HCEC 1CT (cell line): ENCODE data around the gene GNAQ.
"Not testable (repeated sequence)": the region's sequence is repeated elsewhere in the genome, so short reads cannot be mapped to it uniquely, and the experiment has no call there.

ENCODE experiments used
- DNase-seq: peaks from one replicate; pipeline ENCODE4 v3.0.0-alpha.2; 2017

Gene GNAQ

DNA sequence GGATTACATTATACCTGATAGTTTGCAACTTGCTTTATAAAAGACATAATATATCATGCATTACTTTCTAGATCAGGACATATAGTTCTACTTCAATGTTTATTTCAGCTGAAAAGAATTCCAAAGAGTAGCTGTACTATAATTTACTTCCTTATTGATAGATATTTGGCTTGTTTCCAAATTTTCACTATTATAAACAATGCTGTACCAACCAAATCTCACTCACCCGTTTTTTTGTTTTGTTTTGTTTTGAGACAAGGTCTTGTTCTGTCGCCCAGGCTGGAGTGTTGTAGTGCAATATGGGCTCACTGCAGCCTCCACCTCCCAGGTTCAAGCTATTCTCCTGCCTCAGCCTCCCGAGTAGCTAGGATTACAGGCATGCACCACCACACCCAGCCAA lies 132.7 kb downstream of the GNAQ start:
- DNase-seq = no peak

DNA sequence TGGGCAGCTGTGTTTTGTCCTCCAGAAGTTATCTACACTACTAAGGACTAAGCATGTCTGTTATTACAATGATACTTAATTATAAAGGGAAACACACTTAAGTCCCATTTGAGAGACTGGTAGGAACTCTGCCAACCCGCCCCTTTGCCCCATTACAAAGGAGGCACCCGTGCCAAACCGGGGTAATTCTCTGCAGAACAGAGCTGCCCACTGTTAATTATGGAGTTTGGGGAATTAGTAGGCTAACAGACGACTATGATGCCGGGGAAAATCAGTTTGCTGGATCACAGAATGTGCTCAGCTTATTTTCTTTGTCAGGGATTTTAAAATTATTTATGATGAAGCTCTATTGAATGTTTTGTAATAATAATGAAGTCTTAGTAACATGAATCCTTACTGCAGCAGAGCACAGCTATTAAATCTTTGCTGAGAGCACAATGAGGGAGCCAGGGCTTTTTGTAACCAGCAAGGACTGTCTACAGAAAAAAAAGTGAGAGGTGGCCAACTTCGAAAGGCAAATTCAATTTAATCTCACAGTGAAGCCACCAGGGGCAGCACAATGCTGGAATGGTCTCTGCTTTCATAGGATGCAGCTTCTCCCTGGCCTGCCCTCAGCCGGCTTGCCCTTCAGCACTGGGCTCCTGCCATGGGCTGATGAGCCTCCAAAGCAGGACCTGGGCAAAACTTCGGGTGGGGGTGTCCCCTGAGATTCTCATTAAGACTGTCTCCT lies 134.5 kb downstream of the GNAQ start:
- DNase-seq = peak; percentile 9

- DNase-seq = no peak
These were observed 135.2 kb downstream of the GNAQ start for GRCh38 chr9:77896269-77896937.

GRCh38 chr9:77893706-77894105 lies 137.9 kb downstream of the GNAQ start:
- no peak for DNase-seq

GRCh38 chr9:77892955-77893514 lies 138.6 kb downstream of the GNAQ start:
- DNase-seq = no peak

DNA sequence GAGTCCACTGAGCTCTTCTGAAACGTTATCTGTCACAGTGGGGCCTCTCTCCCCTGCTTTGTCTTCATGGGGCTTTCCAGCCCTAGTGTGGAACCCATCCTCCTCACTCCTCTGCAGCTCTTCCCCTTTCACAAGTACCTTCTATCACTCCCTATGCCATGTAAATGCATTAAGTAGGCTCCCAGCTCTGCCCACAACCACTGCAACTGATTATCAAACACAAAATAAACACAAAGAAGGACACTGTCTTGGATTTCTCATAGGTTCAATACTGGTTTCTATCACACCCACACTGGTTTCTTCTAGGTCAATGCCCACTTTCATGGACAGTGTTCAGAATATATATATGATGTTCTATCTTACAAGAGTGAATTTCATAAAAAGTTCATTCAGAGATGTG lies 139.4 kb downstream of the GNAQ start:
- no peak for DNase-seq

DNA sequence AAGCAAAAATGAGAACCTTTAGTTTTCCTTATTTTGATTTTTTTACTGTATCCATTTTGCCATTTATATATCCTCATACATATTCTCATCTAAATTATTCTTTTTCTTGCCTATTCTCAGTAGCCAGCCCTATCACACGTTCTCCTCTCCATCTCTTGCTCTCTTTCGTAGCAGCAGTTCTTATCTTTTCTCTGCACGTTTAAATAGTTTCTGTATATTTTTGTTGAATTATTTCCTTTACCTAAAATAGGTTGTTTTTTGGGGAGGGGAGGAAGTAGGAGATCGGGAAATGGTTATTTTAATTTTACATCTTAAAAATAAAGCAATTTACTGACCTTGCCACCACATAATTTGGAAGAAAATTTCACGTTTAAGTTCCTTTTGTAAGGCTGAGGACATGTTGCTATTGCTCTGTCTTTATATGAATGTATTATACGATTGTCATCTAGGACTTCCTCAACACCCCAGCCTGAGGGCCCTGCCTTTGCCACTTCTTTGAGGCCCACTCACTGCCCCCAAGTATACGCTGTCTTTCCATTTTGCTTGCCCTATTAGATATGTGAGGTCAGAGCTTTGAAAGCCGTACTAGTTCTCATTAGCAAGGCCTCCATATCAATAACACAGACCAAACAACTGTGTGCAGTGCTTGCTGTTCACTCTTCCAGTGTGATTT lies 140.3 kb downstream of the GNAQ start:
- DNase-seq = no peak

GRCh38 chr9:77887662-77888061 lies 143.9 kb downstream of the GNAQ start:
- no peak for DNase-seq

DNA sequence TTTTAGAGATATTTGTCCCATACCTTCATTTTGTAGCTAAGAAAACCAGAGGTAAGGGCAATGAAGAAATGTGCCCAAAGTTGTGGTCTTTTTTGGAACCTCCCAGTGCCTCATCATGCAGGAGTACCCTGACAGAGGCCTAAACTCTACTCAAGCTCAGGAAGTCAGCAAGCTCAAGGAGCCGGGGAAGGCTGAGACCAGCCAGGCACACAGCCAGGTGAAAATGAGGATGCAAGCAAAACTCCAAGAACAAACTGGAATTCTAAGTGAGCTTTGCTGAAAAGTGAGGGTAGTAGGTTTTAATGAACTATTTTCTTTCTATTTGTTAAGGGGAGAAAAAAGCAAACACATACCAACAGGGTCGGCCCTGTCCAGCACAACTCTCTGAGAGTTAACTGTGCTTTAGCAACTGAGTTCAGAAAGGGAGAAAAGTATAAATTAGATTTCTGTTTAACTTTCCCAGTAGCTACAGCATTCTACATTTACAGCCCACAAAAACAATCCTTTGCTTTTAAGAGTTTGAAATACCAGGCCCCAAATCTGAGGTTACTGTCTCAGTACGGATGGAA lies 146.4 kb downstream of the GNAQ start:
- no peak for DNase-seq

DNA sequence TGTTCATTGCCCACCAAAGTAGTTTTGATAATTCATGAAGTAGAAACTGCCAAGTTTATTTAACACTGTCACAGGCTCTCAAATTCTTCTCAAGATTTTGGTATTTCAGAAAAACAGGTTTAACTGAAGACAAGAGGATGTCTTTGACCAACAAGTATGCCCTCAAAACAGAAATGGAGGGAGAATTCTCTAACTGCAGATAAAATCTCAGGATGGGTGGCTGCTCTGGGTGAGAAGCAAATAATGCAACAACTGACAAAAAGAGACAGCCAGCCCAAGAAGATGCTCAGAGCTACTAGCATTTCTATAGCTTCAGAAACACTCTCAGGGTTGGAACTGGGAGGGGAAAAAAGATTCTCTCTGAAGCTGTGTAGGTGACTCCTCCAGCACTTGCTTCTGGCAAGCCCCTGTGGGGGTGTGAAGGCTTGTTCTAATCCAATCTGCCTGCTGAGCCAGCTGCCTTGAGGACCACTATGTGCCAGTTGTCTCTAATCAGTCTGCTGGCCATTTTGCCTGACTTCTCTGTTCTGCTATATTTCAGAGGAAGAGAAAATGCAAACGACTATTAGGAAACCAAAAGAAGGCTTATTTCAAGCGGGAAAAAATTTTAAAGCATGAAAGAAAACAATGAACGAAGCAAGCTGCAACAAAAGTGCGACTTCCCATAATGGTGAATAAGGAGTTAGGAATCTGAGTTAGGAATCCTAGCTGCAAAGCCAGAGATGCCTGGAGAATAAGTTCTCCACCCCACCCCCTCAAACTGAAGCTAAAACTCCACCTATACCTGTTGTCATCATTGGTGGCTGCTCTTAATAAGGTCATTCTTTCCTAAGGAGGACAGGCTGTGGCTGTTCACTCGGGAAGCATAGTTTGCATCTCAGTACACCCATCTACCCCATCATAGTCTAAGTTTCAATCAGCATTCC lies 147.5 kb downstream of the GNAQ start:
- peak; percentile 55 for DNase-seq

GRCh38 chr9:77883133-77883532 lies 148.5 kb downstream of the GNAQ start:
- no peak for DNase-seq

GRCh38 chr9:77882294-77882693 lies 149.3 kb downstream of the GNAQ start:
- no peak for DNase-seq

DNA sequence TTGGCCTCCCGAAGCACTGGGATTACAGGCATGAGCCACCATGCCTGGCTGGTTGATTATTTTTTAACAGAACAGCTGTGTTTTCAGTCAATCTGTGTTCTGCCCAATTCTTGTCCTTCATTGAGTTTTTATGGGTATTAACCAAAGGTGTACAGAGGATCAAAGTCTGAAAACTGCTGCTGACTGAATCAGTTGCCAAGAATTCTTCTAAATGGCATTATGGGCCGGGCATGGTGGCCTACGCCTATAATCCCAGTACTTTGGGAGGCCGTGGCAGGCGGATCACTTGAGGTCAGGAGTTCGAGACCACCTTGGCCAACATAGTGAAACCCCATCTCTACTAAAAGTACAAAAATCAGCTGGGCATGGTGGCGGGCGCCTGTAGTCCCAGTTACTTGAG lies 150.0 kb downstream of the GNAQ start:
- not testable (repeated sequence) for DNase-seq

DNA sequence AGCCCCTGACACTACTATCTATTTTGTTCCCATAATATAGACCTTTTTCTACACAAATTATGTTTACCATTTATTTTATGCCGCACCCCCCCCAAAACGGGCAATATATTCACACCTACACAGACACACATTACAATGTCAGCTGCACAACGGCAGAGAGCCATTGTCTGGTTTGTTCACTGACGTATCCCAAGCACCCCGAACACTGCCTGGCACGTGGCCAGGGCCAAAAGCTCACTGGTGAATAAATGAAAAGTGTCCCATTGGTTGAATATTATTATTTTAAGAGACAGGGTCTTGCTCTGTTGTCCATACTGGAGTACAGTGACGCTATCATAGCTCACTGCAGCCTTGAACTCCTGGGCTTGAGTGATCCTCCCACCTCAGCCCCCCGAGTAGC lies 150.5 kb downstream of the GNAQ start:
- DNase-seq = no peak

DNA sequence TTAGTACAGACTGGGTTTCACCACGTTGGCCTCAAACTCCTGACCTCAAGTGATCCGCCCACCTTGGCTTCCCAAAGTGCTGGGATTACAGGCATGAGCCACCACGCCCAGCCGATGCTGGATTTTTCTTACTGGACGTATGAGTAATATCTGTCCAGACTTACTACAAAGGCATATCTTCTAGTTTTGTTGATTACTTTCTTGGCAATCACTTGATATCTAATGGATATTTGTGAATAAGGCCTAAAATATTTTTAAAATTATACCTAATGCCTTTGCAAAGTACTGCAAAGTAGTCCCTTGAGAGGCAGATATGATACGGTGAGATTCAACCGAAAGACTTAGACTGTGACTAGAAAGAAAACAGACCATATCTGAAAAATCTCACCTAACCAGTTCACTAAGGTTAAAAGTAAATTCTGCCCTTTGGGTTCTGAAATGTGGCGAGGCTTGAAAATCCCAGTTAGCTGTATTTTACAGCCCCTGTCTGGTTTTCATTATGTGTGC lies 152.1 kb downstream of the GNAQ start:
- peak; percentile 11 for DNase-seq

DNA sequence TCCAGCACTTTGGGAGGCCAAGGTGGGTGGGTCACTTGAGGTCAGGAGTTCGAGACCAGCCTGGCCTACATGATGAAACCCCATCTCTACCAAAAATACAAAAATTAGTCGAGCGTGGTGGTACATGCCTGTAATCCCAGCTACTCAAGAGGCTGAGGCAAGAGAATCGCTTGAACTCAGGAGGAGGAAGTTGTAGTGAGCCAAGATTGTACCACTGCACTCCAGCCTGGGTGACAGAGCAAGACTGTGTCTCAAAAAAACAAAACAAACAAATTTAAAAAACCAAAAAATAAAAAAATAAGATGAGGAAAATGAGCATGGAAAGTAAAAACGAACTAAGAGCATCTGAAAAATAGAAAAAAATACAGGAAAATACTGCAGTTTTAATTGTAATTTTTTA lies 152.8 kb downstream of the GNAQ start:
- not testable (repeated sequence) for DNase-seq

- no peak for DNase-seq
These were observed 153.6 kb downstream of the GNAQ start for GRCh38 chr9:77877976-77878375.

- no peak for DNase-seq
These were observed 155.0 kb downstream of the GNAQ start for GRCh38 chr9:77876590-77876989.

DNA sequence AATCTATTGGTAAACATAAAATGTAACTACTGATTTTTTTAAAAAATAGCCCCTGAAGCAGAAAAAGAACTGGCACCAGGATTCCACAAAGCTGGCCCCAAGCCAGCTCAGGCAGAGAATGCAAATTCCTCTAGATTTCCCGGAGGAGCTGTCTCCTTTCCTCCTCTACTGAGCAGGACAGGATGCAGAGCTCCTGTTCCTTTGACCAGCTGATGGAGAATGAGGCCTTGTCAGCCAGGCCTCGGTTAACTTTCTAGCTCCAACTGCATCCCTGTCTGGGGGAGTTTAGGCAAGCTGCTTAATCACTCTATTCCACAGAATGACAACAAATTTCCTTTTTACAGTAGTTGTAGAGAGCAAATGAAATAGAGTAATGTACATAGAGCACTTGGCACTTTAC lies 155.5 kb downstream of the GNAQ start:
- DNase-seq = no peak

- DNase-seq = no peak
These were observed 158.7 kb downstream of the GNAQ start for GRCh38 chr9:77872863-77873262.

- DNase-seq = no peak
These were observed 159.4 kb downstream of the GNAQ start for GRCh38 chr9:77872177-77872576.

- DNase-seq = no peak
These were observed 160.1 kb downstream of the GNAQ start for GRCh38 chr9:77871483-77871882.
